NB4 (cell line): ENCODE data around the gene C9orf43.

Experiments
- POLR2A ChIP-seq: IDR thresholded peaks from 2 replicates; pipeline ENCODE4 v1.6.1; 2011; ENCODE audit warnings: mild to moderate bottlenecking; ENCODE audit not compliant: insufficient read length; ENCODE audit errors: extremely low read depth
- TF ChIP-seq, protein P1 (sequence below): IDR thresholded peaks from one replicate; pipeline ENCODE4 v1.5.1; 2012; ENCODE audit warnings: low read depth, low read length

DNA sequence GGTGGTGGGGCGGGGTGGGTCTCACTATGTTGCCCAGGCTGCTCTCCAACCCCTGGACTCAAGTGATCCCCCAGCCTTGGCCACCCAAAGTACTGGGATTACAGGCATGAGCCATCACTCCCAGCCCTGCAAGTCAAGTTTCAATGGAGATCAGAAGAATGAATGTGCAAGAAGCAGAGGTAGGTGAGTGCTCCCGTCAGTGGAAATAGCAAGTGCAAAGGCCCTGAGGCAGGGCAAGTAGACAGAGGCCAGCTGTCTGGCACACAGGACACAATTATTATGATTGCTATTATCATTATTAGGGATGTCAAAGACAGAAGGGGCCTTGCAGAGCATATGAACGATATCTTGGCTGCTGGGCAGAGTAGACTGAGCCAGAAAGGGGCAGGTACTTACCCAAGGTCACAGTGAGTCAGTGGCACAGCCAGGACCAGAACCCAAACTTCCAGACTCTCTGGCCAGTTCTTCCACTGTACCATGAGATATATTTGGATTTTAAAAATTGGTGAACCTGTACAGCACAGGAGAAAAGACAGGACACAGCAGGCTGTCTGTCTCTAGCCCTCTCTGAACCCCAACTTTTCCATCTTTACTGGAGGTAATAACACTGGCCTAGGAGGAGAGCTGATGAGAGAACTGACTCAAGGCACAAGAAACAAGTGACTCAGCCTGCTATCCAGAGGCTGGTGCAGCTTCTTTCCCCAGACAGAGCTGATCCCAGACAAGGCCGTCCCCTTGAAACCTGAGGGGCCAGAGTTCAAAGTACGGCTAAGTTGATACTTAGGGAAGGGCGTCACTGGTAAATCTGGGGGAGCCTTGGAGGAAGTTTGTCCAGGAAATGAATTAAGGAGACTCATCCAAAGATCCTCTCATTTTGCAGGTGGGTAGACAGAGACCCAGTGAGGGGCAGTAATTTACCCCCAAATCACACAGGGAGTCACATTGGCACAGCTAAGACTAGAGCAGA, 35.2 kb upstream of the C9orf43 start:
- TF ChIP-seq, protein P1, sequence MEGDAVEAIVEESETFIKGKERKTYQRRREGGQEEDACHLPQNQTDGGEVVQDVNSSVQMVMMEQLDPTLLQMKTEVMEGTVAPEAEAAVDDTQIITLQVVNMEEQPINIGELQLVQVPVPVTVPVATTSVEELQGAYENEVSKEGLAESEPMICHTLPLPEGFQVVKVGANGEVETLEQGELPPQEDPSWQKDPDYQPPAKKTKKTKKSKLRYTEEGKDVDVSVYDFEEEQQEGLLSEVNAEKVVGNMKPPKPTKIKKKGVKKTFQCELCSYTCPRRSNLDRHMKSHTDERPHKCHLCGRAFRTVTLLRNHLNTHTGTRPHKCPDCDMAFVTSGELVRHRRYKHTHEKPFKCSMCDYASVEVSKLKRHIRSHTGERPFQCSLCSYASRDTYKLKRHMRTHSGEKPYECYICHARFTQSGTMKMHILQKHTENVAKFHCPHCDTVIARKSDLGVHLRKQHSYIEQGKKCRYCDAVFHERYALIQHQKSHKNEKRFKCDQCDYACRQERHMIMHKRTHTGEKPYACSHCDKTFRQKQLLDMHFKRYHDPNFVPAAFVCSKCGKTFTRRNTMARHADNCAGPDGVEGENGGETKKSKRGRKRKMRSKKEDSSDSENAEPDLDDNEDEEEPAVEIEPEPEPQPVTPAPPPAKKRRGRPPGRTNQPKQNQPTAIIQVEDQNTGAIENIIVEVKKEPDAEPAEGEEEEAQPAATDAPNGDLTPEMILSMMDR: no peak
- TF ChIP-seq POLR2A: no peak
